ENCODE results near the gene PLEKHO2.

PLEKHO2 gene

GRCh38 chr15:64915518-64916227 lies 74.0 kb downstream of the PLEKHO2 start:
- TF ChIP-seq, protein P1, sequence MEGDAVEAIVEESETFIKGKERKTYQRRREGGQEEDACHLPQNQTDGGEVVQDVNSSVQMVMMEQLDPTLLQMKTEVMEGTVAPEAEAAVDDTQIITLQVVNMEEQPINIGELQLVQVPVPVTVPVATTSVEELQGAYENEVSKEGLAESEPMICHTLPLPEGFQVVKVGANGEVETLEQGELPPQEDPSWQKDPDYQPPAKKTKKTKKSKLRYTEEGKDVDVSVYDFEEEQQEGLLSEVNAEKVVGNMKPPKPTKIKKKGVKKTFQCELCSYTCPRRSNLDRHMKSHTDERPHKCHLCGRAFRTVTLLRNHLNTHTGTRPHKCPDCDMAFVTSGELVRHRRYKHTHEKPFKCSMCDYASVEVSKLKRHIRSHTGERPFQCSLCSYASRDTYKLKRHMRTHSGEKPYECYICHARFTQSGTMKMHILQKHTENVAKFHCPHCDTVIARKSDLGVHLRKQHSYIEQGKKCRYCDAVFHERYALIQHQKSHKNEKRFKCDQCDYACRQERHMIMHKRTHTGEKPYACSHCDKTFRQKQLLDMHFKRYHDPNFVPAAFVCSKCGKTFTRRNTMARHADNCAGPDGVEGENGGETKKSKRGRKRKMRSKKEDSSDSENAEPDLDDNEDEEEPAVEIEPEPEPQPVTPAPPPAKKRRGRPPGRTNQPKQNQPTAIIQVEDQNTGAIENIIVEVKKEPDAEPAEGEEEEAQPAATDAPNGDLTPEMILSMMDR (IDR thresholded peaks at IDR 0.05; ENCODE audit: insufficient read depth, low read depth, low read length, missing control alignments): no peak
- H3K4me3 ChIP-seq (ENCODE audit: low read depth, low read length): no peak overlapping the region
- DNase-seq (ENCODE audit: low read depth): no peak

DNA sequence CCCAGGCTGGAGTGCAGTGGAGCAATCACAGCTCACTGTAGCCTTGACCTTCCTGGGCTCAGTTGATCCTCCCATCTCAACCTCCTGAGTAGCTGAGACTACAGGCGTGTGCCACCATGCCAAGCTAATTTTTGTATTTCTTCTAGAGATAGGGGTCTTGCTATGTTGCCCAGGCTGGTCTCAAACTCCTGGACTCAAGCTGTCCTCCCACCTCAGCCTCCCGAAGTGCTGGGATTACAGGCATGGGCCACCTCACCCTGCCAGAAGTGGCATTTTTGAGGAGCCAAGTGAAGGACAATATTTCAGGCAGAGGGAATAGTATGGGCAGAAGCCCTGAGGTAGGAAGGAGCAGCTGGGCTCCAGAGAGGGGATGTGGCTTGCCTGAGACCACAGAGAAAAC lies 74.7 kb downstream of the PLEKHO2 start:
- DNase-seq (ENCODE audit: low read depth): no peak
- TF ChIP-seq, protein P1 (IDR thresholded peaks at IDR 0.05; ENCODE audit: insufficient read depth, low read depth, low read length, missing control alignments): no peak
- no peak overlapping the region for H3K4me3 ChIP-seq (ENCODE audit: low read depth, low read length)

- no peak overlapping the region for H3K4me3 ChIP-seq (ENCODE audit: low read depth, low read length)
- TF ChIP-seq, protein P1 (IDR thresholded peaks at IDR 0.05; ENCODE audit: insufficient read depth, low read depth, low read length, missing control alignments): no peak
- DNase-seq (ENCODE audit: low read depth): no peak
These were observed 75.5 kb downstream of the PLEKHO2 start for GRCh38 chr15:64917211-64917610.

Measured in GM12865 (cell line).